SK-N-SH treated with all-trans-retinoic acid at 6 μM for 48 hours (cell line): Measurements from ENCODE around the gene CCP110.

ENCODE experiments used
- BACH2 ChIP-seq: fragments of 250-450 bp; sonication (Bioruptor Pico); IDR thresholded peaks from 2 replicates; pipeline ENCODE4 v1.9.0; 2021; ENCODE audit warnings: mild to moderate bottlenecking, borderline replicate concordance
- CREB5 ChIP-seq: fragments of 250-450 bp; sonication (Bioruptor Pico); IDR thresholded peaks from 2 replicates; pipeline ENCODE4 v1.5.1; 2020; ENCODE audit warnings: low read depth, mild to moderate bottlenecking, moderate library complexity
- CSDC2 ChIP-seq: fragments of 250-450 bp; sonication (Bioruptor Pico); IDR thresholded peaks from 2 replicates; pipeline ENCODE4 v1.5.0; 2020; ENCODE audit warnings: mild to moderate bottlenecking, moderate library complexity
- ZNF8 ChIP-seq: fragments of 450-650 bp; formaldehyde crosslinking; IDR thresholded peaks from 2 replicates; pipeline ENCODE4 v1.5.0; 2020; ENCODE audit warnings: mild to moderate bottlenecking, moderate library complexity

- TF ChIP-seq CSDC2 (no peak), CREB5 (CRISPR knock-in tag) (no peak), BACH2 (no peak), ZNF8 (CRISPR knock-in tag) (no peak)
Observed at GRCh38 chr16:19574615-19575014, 50.9 kb downstream of the CCP110 start.
